PC-9 (cell line): ENCODE results near the gene DDX55. TPM values are rescaled to one million over a fixed set of nuclear protein-coding genes. Genes with fewer than 3 reads are reported as not detected.

ENCODE experiments used
- BruUV-seq: library from RNA; stranded (reverse); fragments of 400-500 nt; replicated peaks from 2 replicates; lab custom pipeline; 2021; lab: Mats Ljungman, UMichigan
- CTCF ChIA-PET: fragments of 300-600 bp; sonication (Branson Sonifier 250); formaldehyde crosslinking; loops from one replicate; lab custom pipeline; 2022; ENCODE audit warnings: antibody characterized with exemption; lab: Charles Lee
- POLR2A ChIA-PET: fragments of 300-600 bp; sonication (Branson Sonifier 250); formaldehyde crosslinking; loops from one replicate; lab custom pipeline; 2022; ENCODE audit warnings: antibody characterized with exemption; ENCODE audit not compliant: unreplicated experiment; lab: Charles Lee
- DNase-seq, 2 experiments: peaks; one replicate each; pipeline versions ENCODE4 v3.0.0 to v3.0.0-alpha.2; 2015 to 2022; ENCODE audit warnings: mixed read lengths in 1 of 2
- H2AFZ ChIP-seq: fragments of 200-600 bp; sonication (generic); 2 replicates; pipeline ENCODE4 v1.8.1; 2017; ENCODE audit warnings: antibody characterized with exemption
- H3F3A ChIP-seq: fragments of 200-600 bp; sonication (generic); 2 replicates; pipeline ENCODE4 v1.8.1; 2017; ENCODE audit warnings: antibody characterized with exemption, mild to moderate bottlenecking, low read depth; ENCODE audit not compliant: insufficient read depth
- H3K27ac ChIP-seq: fragments of 200-600 bp; sonication (generic); 2 replicates; pipeline ENCODE4 v1.6.1; 2016; ENCODE audit warnings: mixed run types
- H3K27me3 ChIP-seq: fragments of 200-600 bp; sonication (generic); 2 replicates; pipeline ENCODE4 v1.6.1; 2016; ENCODE audit warnings: low read depth, mixed run types; ENCODE audit not compliant: insufficient read depth
- H3K36me3 ChIP-seq: fragments of 200-600 bp; sonication (generic); 2 replicates; pipeline ENCODE4 v1.6.1; 2016; ENCODE audit warnings: low read depth, mixed run types
- H3K4me1 ChIP-seq: fragments of 200-600 bp; sonication (generic); replicated peaks from 2 replicates; pipeline ENCODE4 v1.6.1; 2016; ENCODE audit warnings: mixed run types; ENCODE audit not compliant: insufficient read depth
- H3K4me2 ChIP-seq: fragments of 200-600 bp; sonication (generic); 2 replicates; pipeline ENCODE4 v1.6.1; 2017; ENCODE audit warnings: mixed run types
- H3K4me3 ChIP-seq: fragments of 200-600 bp; sonication (generic); 2 replicates; pipeline ENCODE4 v1.6.1; 2016; ENCODE audit warnings: mixed run types
- H3K79me2 ChIP-seq: fragments of 200-600 bp; sonication (generic); 2 replicates; pipeline ENCODE4 v1.6.1; 2017; ENCODE audit warnings: low read depth, mixed run types
- H3K9me2 ChIP-seq: fragments of 200-600 bp; sonication (generic); 2 replicates; pipeline ENCODE4 v1.8.1; 2017; ENCODE audit warnings: mild to moderate bottlenecking; ENCODE audit not compliant: insufficient read depth
- H3K9me3 ChIP-seq: fragments of 200-600 bp; sonication (generic); 2 replicates; pipeline ENCODE4 v1.8.1; 2016; ENCODE audit warnings: low read depth; ENCODE audit not compliant: insufficient read depth
- H4K20me1 ChIP-seq: fragments of 200-600 bp; sonication (generic); 2 replicates; pipeline ENCODE4 v1.8.1; 2017; ENCODE audit not compliant: insufficient read depth
- EZH2 ChIP-seq: fragments of 200-600 bp; sonication (generic); IDR thresholded peaks from 2 replicates; pipeline ENCODE4 v1.8.0; 2017; ENCODE audit warnings: antibody characterized with exemption, low read depth
- intact Hi-C: fragments of 100-400 bp; cut with micrococcal nuclease; formaldehyde crosslinking; loops from one replicate; pipeline ENCODE4 v1.10.0; 2022; ENCODE audit not compliant: unreplicated experiment
- total RNA-seq: library from RNA; stranded (reverse); gene quantifications from 2 replicates; pipeline ENCODE4 v1.2.3, GENCODE V29; 2021
- TF ChIP-seq, protein P1 (sequence below): fragments of 200-600 bp; sonication (generic); conservative IDR thresholded peaks from 2 replicates; pipeline ENCODE4 v1.6.1; 2017; ENCODE audit warnings: mixed run types, antibody characterized with exemption, mild to moderate bottlenecking, moderate library complexity

DDX55 gene
- total RNA-seq, 1 experiment from 2014 or later, result 17.5 TPM

DNA sequence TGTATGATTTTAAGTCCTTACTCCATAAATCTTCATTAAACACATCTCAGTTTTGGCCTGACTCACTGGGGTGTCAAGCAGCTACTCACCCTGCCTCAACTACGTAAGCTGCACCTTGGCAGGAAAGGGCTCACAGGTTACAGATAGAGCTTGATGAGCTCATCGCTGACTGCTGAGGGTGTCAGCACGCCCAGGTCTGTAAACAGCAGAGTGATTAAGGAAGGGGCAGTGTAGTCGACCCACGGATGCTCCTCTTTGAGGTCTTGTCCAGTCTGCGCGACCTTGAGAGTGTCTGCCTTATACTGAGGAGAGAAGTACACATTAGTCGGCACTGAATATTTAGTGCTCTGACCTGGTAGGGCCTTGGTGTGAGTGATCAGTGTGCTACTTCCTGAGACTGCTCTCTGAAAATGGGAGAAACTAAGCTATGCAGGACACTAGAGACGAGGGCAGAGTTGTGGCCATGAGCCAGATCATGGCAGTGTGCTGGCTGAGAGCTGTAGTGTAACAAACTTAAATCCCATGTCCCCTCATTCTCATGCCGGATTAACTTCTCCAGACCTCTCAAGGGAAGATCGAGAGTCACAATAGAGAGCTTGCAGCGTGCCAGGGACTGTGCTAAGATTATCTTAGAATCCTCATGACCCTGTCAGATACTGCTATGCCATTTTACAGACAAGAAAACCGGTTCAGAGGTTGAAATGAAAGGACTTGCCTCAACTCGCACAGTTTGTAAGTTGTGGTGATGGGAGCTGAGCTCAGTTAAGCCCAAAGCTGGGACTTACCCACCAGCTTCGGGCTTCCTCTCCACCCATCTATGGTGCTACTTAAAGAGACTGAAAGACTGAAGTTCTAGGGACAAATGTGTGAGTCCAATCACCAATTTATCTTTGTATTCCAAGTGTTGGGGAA is 20.0 kb downstream of the DDX55 start:
- intact Hi-C loops, result no loop called here
- Histone ChIP-seq H3K4me2 (no peak overlapping the region), H3K9me3 (no peaks in the 10 kb centered on the region), H3K27me3 (no peaks in the 10 kb centered on the region), H3K79me2 (no peaks in the 10 kb centered on the region), H3F3A (peaks cover 13% of the 10 kb centered on the region; the same call in 1 of the 2 replicates), H3K27ac (no peak overlapping the region), H3K36me3 (peaks cover 24% of the 10 kb centered on the region), H3K4me1 (no peaks in the 10 kb centered on the region), H2AFZ (no peak overlapping the region), H4K20me1 (peaks cover 6% of the 10 kb centered on the region; the same call in 1 of the 2 replicates), H3K4me3 (no peak overlapping the region), H3K9me2 (no peaks in the 10 kb centered on the region)
- ChIA-PET CTCF (interaction anchor here (0.6 kb wide), 1 partner anchor 9 kb away, joined by 4 read pairs; no protein-coding TSS in a partner anchor), POLR2A (no interaction called here)
- TF ChIP-seq, protein P1, sequence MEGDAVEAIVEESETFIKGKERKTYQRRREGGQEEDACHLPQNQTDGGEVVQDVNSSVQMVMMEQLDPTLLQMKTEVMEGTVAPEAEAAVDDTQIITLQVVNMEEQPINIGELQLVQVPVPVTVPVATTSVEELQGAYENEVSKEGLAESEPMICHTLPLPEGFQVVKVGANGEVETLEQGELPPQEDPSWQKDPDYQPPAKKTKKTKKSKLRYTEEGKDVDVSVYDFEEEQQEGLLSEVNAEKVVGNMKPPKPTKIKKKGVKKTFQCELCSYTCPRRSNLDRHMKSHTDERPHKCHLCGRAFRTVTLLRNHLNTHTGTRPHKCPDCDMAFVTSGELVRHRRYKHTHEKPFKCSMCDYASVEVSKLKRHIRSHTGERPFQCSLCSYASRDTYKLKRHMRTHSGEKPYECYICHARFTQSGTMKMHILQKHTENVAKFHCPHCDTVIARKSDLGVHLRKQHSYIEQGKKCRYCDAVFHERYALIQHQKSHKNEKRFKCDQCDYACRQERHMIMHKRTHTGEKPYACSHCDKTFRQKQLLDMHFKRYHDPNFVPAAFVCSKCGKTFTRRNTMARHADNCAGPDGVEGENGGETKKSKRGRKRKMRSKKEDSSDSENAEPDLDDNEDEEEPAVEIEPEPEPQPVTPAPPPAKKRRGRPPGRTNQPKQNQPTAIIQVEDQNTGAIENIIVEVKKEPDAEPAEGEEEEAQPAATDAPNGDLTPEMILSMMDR, result no peak
- no peak for TF ChIP-seq EZH2
- no TSS peak for BruUV-seq
- no peak for DNase-seq

DNA sequence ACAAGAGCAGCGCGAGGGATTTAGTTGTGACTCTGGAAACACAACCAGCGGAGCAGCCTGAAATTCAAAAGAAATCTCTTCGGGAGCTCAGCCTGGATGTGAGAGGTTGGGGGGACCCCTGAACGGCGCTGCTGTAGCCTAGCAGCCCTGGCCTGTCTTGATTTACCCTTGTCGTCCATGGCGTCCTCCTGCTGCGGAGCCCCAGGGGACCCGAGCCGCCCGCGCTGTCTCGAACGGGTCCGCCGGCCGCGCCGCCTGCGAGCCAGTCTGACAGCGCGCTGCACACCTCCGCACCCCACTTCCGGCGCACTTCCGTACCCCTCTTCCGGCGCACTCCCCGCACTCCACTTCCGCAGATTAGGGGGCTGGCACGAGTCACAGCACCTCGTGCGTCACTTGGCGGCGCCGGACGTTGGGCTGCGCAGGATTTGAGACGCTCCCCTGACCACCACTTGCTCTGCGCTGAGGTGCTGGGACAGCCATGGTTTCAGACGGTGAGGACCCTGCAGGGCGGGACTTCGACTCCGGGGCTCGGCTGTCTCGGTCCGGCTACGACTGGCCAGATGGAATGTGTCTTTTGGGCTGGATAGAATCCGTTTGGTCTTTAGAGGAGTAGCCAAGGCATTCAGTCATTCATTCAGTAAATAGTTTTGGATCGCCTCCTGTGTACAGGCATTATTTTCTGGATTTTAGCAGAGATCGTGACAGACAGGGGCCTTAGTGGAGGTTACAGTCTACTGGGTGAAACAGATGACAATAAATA is 31.7 kb downstream of the DDX55 start, which contains the start of the genes EIF2B1 and GTF2H3:
EIF2B1 (minus strand) TSS at position 308 of the 763 bp plus-strand sequence; CDS start at position 179, 129 bp downstream.
GTF2H3 (plus strand) TSS at position 451 of the 763 bp plus-strand sequence; CDS start at position 482, 31 bp downstream.
- POLR2A ChIA-PET, result interaction anchor here (0.6 kb wide), 1 partner anchor 9 kb away, joined by 7 read pairs; no protein-coding TSS in a partner anchor
- DNase-seq, result peak; percentile 91
- H2AFZ ChIP-seq, result peak within 1 kb of the TSS; percentile 85
- H3K4me3 ChIP-seq, result peak within 1 kb of the TSS; percentile 98
- no peaks in the 10 kb centered on the region for H4K20me1 ChIP-seq
- no peaks in the 10 kb centered on the region for H3K9me2 ChIP-seq
- no peaks in the 10 kb centered on the region; the same call in 1 of the 2 replicates for H3K36me3 ChIP-seq
- no peaks in the 10 kb centered on the region for H3K9me3 ChIP-seq
- no TSS peak for BruUV-seq
- peak within 1 kb of the TSS; percentile 99 for H3K4me2 ChIP-seq
- intact Hi-C loops, result no loop called here
- peak within 1 kb of the TSS; percentile 61 for H3K27ac ChIP-seq
- H3K4me1 ChIP-seq, result peaks cover 9% of the 10 kb centered on the region; the same call in 1 of the 2 replicates
- CTCF ChIA-PET, result no interaction called here
- no peaks in the 10 kb centered on the region for H3F3A ChIP-seq
- no peaks in the 10 kb centered on the region for H3K27me3 ChIP-seq
- H3K79me2 ChIP-seq, result peaks cover 37% of the 10 kb centered on the region
- TF ChIP-seq, protein P1, result no peak
- no peak for TF ChIP-seq EZH2

DNA sequence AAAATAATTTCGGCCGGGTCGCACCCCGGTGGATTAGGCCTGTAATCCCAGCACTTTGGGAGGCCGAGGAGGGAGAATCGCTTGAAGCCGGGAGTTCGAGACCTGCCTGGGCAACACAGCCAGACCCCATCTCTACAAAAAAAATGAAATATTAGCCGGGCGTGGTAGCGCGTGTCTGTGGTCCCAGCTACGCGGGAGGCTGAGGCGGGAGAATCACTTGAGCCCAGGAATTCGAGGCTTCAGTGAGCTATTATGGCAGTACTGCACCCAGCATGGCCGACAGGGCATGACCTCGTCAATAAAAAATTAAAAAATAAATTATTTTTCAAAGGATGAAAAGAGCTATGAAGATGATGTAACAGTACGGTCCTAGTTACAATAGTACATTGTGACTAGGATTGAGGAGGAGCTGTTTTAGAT is 32.3 kb downstream of the DDX55 start:
- TSS peak; percentile 86 for BruUV-seq
- CTCF ChIA-PET, result no interaction called here
- TF ChIP-seq, protein P1, result no peak
- no peak for TF ChIP-seq EZH2

More for the DNA sequence above, 32.3 kb downstream of the DDX55 start:
- no peak for DNase-seq
- Histone ChIP-seq H3K4me3 (peak overlapping the region; percentile 98), H4K20me1 (no peaks in the 10 kb centered on the region), H3K4me2 (peak overlapping the region; percentile 99), H2AFZ (peak overlapping the region; percentile 85), H3K9me2 (no peaks in the 10 kb centered on the region), H3K79me2 (peaks cover 37% of the 10 kb centered on the region), H3K36me3 (no peaks in the 10 kb centered on the region; the same call in 1 of the 2 replicates), H3K9me3 (no peaks in the 10 kb centered on the region), H3F3A (no peaks in the 10 kb centered on the region), H3K27me3 (no peaks in the 10 kb centered on the region), H3K27ac (peak overlapping the region; percentile 61), H3K4me1 (peaks cover 9% of the 10 kb centered on the region; the same call in 1 of the 2 replicates)
- POLR2A ChIA-PET, result no interaction called here
- intact Hi-C loops, result no loop called here
